GM19239 (cell line): ENCODE data around the gene OR2A25.
"Not testable (repeated sequence)": the region's sequence is repeated elsewhere in the genome, so short reads cannot be mapped to it uniquely, and the experiment has no call there.

Experiments
- DNase-seq: peaks from one replicate; pipeline ENCODE4 v3.0.0; 2011; ENCODE audit warnings: low spot score; ENCODE audit not compliant: insufficient read length
- FAIRE-seq: peaks from 2 replicates; lab custom pipeline; 2011; peaks lifted over from hg19 to GRCh38; lab: Jason Lieb, UNC

OR2A25 gene

GRCh38 chr7:144069511-144069910 is at the start of gene OR2A25:
OR2A25 (plus strand) TSS chr7:144069811; CDS start chr7:144074220, 4,409 bp downstream.
- DNase-seq (no peak), FAIRE-seq (no peak)

GRCh38 chr7:144020340-144020739 is 49.3 kb upstream of the OR2A25 start:
- DNase-seq: no peak
- FAIRE-seq: no peak

- no peak for DNase-seq
- FAIRE-seq: no peak
Observed at GRCh38 chr7:144022169-144022568, 47.4 kb upstream of the OR2A25 start.

GRCh38 chr7:144023171-144023827 is 46.3 kb upstream of the OR2A25 start:
- FAIRE-seq (no peak), DNase-seq (no peak)

GRCh38 chr7:144024213-144024612 is 45.4 kb upstream of the OR2A25 start:
- DNase-seq (no peak), FAIRE-seq (no peak)

GRCh38 chr7:144026203-144026883 is 43.3 kb upstream of the OR2A25 start:
- DNase-seq (no peak), FAIRE-seq (no peak)

- FAIRE-seq (no peak), DNase-seq (no peak)
Observed at GRCh38 chr7:144027070-144027469, 42.5 kb upstream of the OR2A25 start.

- no peak for FAIRE-seq
- no peak for DNase-seq
Observed at GRCh38 chr7:144027974-144028373, 41.6 kb upstream of the OR2A25 start.

- no peak for FAIRE-seq
Observed at GRCh38 chr7:144028547-144028946, 41.1 kb upstream of the OR2A25 start.

GRCh38 chr7:144032516-144032915 is 37.1 kb upstream of the OR2A25 start:
- DNase-seq (no peak), FAIRE-seq (no peak)

More at GRCh38 chr7:144028547-144028946, 41.1 kb upstream of the OR2A25 start:
- no peak for DNase-seq

GRCh38 chr7:144032985-144033709 is 36.5 kb upstream of the OR2A25 start:
- DNase-seq: no peak
- no peak for FAIRE-seq

- FAIRE-seq (no peak), DNase-seq (no peak)
Observed at GRCh38 chr7:144035385-144035784, 34.2 kb upstream of the OR2A25 start.

GRCh38 chr7:144036302-144036885 is 33.2 kb upstream of the OR2A25 start:
- FAIRE-seq (no peak), DNase-seq (no peak)

- DNase-seq (no peak), FAIRE-seq (no peak)
Observed at GRCh38 chr7:144037414-144038035, 32.1 kb upstream of the OR2A25 start.

- no peak for FAIRE-seq
- DNase-seq: no peak
Observed at GRCh38 chr7:144038887-144039286, 30.7 kb upstream of the OR2A25 start.

- no peak for FAIRE-seq
- no peak for DNase-seq
Observed at GRCh38 chr7:144048648-144049047, 21.0 kb upstream of the OR2A25 start, which contains the start of gene OR2A5. OR2A5 (plus strand) TSS chr7:144048948; CDS start chr7:144050402, 1,454 bp downstream.

- FAIRE-seq: no peak
- DNase-seq: no peak
Observed at GRCh38 chr7:144049491-144049890, 20.1 kb upstream of the OR2A25 start.

GRCh38 chr7:144050093-144050492 is 19.5 kb upstream of the OR2A25 start:
- no peak for FAIRE-seq

GRCh38 chr7:144050884-144051283 is 18.7 kb upstream of the OR2A25 start:
- FAIRE-seq, DNase-seq: not testable (repeated sequence)

More at GRCh38 chr7:144050093-144050492, 19.5 kb upstream of the OR2A25 start:
- no peak for DNase-seq

- FAIRE-seq (no peak), DNase-seq (no peak)
Observed at GRCh38 chr7:144057954-144058353, 11.7 kb upstream of the OR2A25 start.
